Smooth muscle cell (in vitro differentiated cells): ENCODE measurements around the gene ACACB. TPM values are rescaled to one million over a fixed set of nuclear protein-coding genes. Genes with fewer than 3 reads are reported as not detected.

Experiments used
- DNase-seq: peaks from one replicate; lab custom pipeline; 2025; ENCODE audit not compliant: unreplicated experiment; lab: John Stamatoyannopoulos, UW
- H2AFZ ChIP-seq: fragments of 200-600 bp; sonication (generic); 2 replicates; pipeline ENCODE4 v1.6.0; 2016; ENCODE audit warnings: antibody characterized with exemption, low read depth, mild to moderate bottlenecking
- H3F3A ChIP-seq: fragments of 200-600 bp; sonication (generic); 2 replicates; pipeline ENCODE4 v1.6.0; 2017; ENCODE audit warnings: antibody characterized with exemption, low read depth
- H3K27ac ChIP-seq: fragments of 200-600 bp; sonication (generic); 2 replicates; pipeline ENCODE4 v1.5.1; 2016; ENCODE audit warnings: low read depth, mild to moderate bottlenecking
- H3K27me3 ChIP-seq: fragments of 200-600 bp; sonication (generic); 2 replicates; pipeline ENCODE4 v1.6.1; 2016; ENCODE audit warnings: low read depth, mild to moderate bottlenecking
- H3K36me3 ChIP-seq: fragments of 200-600 bp; sonication (generic); 2 replicates; pipeline ENCODE4 v1.5.1; 2016; ENCODE audit warnings: low read depth
- H3K4me1 ChIP-seq: fragments of 200-600 bp; sonication (generic); 2 replicates; pipeline ENCODE4 v1.5.1; 2016; ENCODE audit warnings: low read depth
- H3K4me2 ChIP-seq: fragments of 200-600 bp; sonication (generic); 2 replicates; pipeline ENCODE4 v1.6.0; 2016; ENCODE audit warnings: mild to moderate bottlenecking
- H3K4me3 ChIP-seq: fragments of 200-600 bp; sonication (generic); 2 replicates; pipeline ENCODE4 v1.5.1; 2016; ENCODE audit warnings: mild to moderate bottlenecking
- H3K79me2 ChIP-seq: fragments of 200-600 bp; sonication (generic); 2 replicates; pipeline ENCODE4 v1.6.0; 2016; ENCODE audit warnings: low read depth, mild to moderate bottlenecking
- H3K9ac ChIP-seq: fragments of 200-600 bp; sonication (generic); 2 replicates; pipeline ENCODE4 v1.6.0; 2016; ENCODE audit warnings: low read depth
- H3K9me3 ChIP-seq: fragments of 200-600 bp; sonication (generic); replicated peaks from 2 replicates; pipeline ENCODE4 v1.5.1; 2016; ENCODE audit warnings: low read depth
- H4K20me1 ChIP-seq: fragments of 200-600 bp; sonication (generic); 2 replicates; pipeline ENCODE4 v1.6.0; 2016; ENCODE audit warnings: low read depth
- CTCF ChIP-seq: fragments of 200-600 bp; sonication (generic); IDR thresholded peaks from 2 replicates; pipeline ENCODE4 v1.5.1; 2017; ENCODE audit warnings: borderline replicate concordance, mild to moderate bottlenecking, antibody characterized with exemption; ENCODE audit not compliant: insufficient read depth, poor library complexity, severe bottlenecking
- WGBS: methylation state at CpG from one replicate; pipeline ENCODE4 v1.1.7; 2016; ENCODE audit warnings: low lambda C conversion rate; 5-methylcytosine and 5-hydroxymethylcytosine counted together
- polyA plus RNA-seq: library from polyadenylated mRNA; unstranded; fragments of >200 nt; fragmentation: Nextera tagmentation; extraction: Ambion mirVana; gene quantifications from 2 replicates; pipeline ENCODE4 v1.2.1, GENCODE V29; 2016
- total RNA-seq: library from RNA; depleted of rRNA; stranded (reverse); fragments of >200 nt; gene quantifications from 2 replicates; pipeline ENCODE4 v1.2.3, GENCODE V29; 2014

The ACACB gene
- total and polyA plus RNA-seq, 2 experiments from 2014 or later = 0.58 to 2.0 TPM

GRCh38 chr12:109157986-109158385 is 41.6 kb downstream of the ACACB start:
- H3F3A ChIP-seq = no peaks in the 10 kb centered on the region
- no peak overlapping the region for H3K4me2 ChIP-seq
- H3K27me3 ChIP-seq = no peaks in the 10 kb centered on the region
- no peaks in the 10 kb centered on the region for H3K79me2 ChIP-seq
- no peak overlapping the region for H3K9ac ChIP-seq
- 79% methylated on average over 5 of the region's 5 CpGs for WGBS
- no peak for TF ChIP-seq CTCF
- H3K4me1 ChIP-seq = peaks cover 5% of the 10 kb centered on the region
- no peaks in the 10 kb centered on the region for H3K9me3 ChIP-seq
- H3K36me3 ChIP-seq = no peaks in the 10 kb centered on the region
- DNase-seq = no peak
- no peaks in the 10 kb centered on the region for H4K20me1 ChIP-seq
- no peak overlapping the region for H3K4me3 ChIP-seq
- H3K27ac ChIP-seq = no peak overlapping the region
- no peak overlapping the region for H2AFZ ChIP-seq

- no peak overlapping the region for H3K4me3 ChIP-seq
- H3K4me1 ChIP-seq = no peaks in the 10 kb centered on the region
- H3F3A ChIP-seq = no peaks in the 10 kb centered on the region
- H4K20me1 ChIP-seq = no peaks in the 10 kb centered on the region
- no peaks in the 10 kb centered on the region for H3K9me3 ChIP-seq
- no peak overlapping the region for H3K9ac ChIP-seq
- no peak overlapping the region for H3K27ac ChIP-seq
- H2AFZ ChIP-seq = no peak overlapping the region
- no peaks in the 10 kb centered on the region for H3K36me3 ChIP-seq
- no peaks in the 10 kb centered on the region for H3K27me3 ChIP-seq
- no peak for TF ChIP-seq CTCF
- no peaks in the 10 kb centered on the region for H3K79me2 ChIP-seq
- DNase-seq = no peak
- 96% methylated on average over 7 of the region's 7 CpGs for WGBS
- no peak overlapping the region for H3K4me2 ChIP-seq
Observed at GRCh38 chr12:109160433-109160832, 44.0 kb downstream of the ACACB start.

GRCh38 chr12:109160873-109161272 is 44.5 kb downstream of the ACACB start:
- Histone ChIP-seq H3F3A (no peaks in the 10 kb centered on the region), H3K4me2 (no peak overlapping the region), H3K27me3 (no peaks in the 10 kb centered on the region), H3K36me3 (no peaks in the 10 kb centered on the region), H3K79me2 (no peaks in the 10 kb centered on the region), H3K27ac (no peak overlapping the region), H4K20me1 (no peaks in the 10 kb centered on the region), H2AFZ (no peak overlapping the region), H3K9me3 (no peaks in the 10 kb centered on the region), H3K4me1 (no peaks in the 10 kb centered on the region), H3K4me3 (no peak overlapping the region), H3K9ac (no peak overlapping the region)
- no peak for TF ChIP-seq CTCF
- DNase-seq = no peak
- WGBS = 93% methylated on average over 4 of the region's 4 CpGs

- WGBS = 95% methylated on average over 5 of the region's 5 CpGs
- H3K36me3 ChIP-seq = no peaks in the 10 kb centered on the region
- H3F3A ChIP-seq = no peaks in the 10 kb centered on the region
- H2AFZ ChIP-seq = no peak overlapping the region
- no peak overlapping the region for H3K9ac ChIP-seq
- H3K79me2 ChIP-seq = no peaks in the 10 kb centered on the region
- no peak overlapping the region for H3K27ac ChIP-seq
- no peaks in the 10 kb centered on the region for H4K20me1 ChIP-seq
- no peaks in the 10 kb centered on the region for H3K27me3 ChIP-seq
- no peak for TF ChIP-seq CTCF
- no peaks in the 10 kb centered on the region for H3K4me1 ChIP-seq
- no peak overlapping the region for H3K4me3 ChIP-seq
- H3K4me2 ChIP-seq = no peak overlapping the region
- DNase-seq = no peak
- H3K9me3 ChIP-seq = no peaks in the 10 kb centered on the region
Observed at GRCh38 chr12:109162551-109162950, 46.2 kb downstream of the ACACB start.
